Measurements from ENCODE around the gene EIF1. TPM values are rescaled to one million over a fixed set of nuclear protein-coding genes. Genes with fewer than 3 reads are reported as not detected.

The EIF1 gene
- polyA plus RNA-seq, 6 donors from 2014 or later = 1,122 to 1,685 (median 1,504) TPM

DNA sequence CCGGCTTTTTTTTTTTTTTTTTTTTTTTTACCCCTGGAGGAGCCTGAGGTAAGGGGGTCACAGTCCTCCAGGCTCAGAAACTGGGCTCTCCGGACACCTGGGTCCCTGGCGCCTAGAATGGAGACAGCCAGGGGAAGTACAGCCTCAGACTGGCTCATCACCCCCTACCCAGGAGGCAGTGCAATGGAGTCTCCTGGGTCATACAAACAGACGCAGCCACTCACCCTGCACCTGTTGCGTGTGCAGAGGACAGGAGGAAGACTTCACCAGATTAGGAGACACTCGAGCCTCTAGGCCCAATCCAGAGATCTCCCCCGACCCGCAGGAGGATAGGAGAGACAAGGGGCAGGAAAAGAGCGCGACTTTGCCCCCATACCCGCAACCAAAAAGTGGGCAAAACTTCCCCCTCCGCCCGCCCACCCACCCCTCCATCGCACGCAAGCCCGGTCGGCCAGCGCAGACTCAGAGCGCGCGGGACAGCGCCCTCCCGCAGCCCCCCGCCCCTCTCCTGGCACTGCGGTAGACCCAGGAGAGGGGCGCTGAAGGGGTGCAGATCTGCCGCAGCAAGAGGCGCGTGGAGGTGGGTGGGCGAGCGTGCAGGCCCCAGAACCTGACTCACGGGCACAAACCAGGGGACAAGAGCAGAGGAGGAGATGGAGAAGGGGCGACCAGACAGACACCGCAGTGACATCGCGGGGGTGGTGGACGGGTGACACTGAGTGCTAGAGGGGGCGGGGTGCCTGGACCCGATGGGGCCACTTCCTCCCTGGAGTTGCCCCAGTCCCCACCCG is 44.9 kb downstream of the EIF1 start:
- ATAC-seq (ENCODE audit: low read depth in 2 of 2) = no peak
- peaks cover 14 to 23% (median 16%) of the 10 kb centered on the region in 3 donors for H3K4me1 Mint-ChIP-seq
- H3K36me3 Mint-ChIP-seq = no peaks in the 10 kb centered on the region

DNA sequence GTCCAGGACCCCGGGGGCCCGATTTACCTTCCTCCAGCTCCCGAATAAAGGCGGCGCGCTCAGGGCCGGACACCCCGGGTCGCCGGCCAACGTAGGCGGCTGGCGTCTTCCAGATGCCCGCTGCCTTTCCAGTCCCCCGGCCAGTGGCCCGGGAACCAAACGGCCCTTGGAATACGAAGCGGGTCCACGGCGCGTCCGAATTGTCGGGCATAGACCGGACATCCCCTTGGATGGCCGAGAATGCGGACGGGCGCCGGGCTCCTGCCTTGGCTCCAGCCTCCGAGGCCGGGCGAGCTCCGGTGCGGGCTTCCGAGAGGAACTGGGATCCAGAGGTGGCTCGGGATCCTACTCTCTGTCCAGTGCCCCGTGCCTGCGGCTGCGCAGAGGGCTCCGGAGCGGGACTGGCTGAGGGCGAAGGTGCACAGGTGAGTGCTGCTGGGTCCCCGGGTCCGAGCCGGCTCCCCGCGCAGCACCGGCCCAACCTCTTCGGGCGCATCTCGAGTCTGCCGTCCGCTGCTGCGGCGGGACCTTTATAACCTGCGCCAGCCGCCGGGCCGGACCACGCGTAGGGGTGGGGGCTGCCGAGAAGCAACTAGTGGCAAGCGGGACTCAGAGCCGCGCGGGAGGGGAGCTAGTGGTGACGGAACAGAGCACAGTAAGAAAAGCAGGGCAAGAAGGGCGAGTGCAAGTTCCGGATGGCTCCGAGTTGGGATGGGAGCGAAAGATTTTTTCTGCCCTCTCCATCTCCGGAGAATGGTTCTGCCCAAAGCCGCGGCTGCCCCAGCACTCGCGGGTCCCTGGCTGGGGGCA is 45.7 kb downstream of the EIF1 start, which contains the start of gene HAP1:
HAP1 (minus strand) TSS at position 505 of the 810 bp plus-strand sequence; CDS start at position 496, 9 bp downstream.
- Mint-ChIP-seq H3K27me3 (peaks cover 40 to 80% (median 70%) of the 10 kb centered on the region in 3 donors), H3K27ac (peak within 1 kb of the TSS in 2 of 6 donors; percentile 14 to 63), H3K36me3 (no peaks in the 10 kb centered on the region), H3K9me3 (no peaks in the 10 kb centered on the region), H3K4me3 (peak within 1 kb of the TSS; percentile 29 to 91 (median 65)), H3K4me1 (peaks cover 14 to 23% (median 16%) of the 10 kb centered on the region in 3 donors)
- ATAC-seq (ENCODE audit: low read depth in 2 of 2) (peak in 1 of 2 donors; percentile 19), DNase-seq (no peak)

More for the DNA sequence above, 44.9 kb downstream of the EIF1 start:
- no peak for DNase-seq
- H3K27ac Mint-ChIP-seq = peak overlapping the region in 1 of 6 donors; percentile 14
- peak overlapping the region in 6 of 8 donors; percentile 56 to 85 (median 65) for H3K4me3 Mint-ChIP-seq
- H3K27me3 Mint-ChIP-seq = peaks cover 42 to 81% (median 70%) of the 10 kb centered on the region in 3 donors
- no peaks in the 10 kb centered on the region for H3K9me3 Mint-ChIP-seq

DNA sequence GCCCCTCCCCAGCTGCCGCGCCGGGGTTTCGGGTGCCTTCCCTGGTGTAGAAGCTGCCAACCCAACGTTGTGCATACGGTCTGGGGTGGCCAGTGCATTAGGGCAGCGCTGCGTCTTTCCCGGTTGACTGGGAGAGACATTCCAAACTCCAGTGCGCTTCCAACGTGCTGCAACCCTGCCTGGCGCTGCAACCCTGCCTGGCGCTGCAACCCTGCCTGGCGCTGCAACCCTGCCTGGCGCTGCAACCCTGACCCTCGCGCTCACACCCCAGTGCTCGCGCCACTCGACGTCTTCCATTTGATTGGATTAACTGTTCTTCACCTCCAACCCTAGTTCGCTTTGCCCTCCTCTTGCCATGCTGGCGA is 46.2 kb downstream of the EIF1 start:
- Mint-ChIP-seq H3K27ac (peak overlapping the region in 1 of 6 donors; percentile 63), H3K27me3 (peaks cover 40 to 80% (median 68%) of the 10 kb centered on the region in 3 donors)

DNA sequence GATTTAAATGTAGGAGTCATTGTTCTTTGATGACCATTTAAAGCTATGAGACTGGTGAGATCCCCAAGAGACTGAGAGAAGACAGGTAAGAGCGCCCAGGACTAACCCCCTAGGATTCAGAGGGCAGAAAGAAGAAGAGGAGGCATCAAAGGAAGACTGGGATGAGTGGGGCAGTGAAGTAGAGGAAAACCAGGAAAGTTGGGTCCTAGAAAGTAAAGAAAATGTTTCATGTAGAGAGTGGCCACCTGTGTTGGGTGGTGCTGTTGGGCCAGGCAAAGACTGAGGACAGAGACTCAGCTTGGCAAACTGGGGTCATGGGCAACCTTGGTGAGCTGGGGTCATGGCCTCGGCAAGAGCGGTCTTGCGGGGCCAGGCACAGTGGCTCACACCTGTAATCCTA is 47.1 kb downstream of the EIF1 start:
- H3K27ac Mint-ChIP-seq = peak overlapping the region in 2 of 6 donors; percentile 5 to 18
- H3K9me3 Mint-ChIP-seq = no peaks in the 10 kb centered on the region
- H3K4me1 Mint-ChIP-seq = peaks cover 14 to 23% (median 16%) of the 10 kb centered on the region in 3 donors
- no peaks in the 10 kb centered on the region for H3K36me3 Mint-ChIP-seq
- H3K27me3 Mint-ChIP-seq = peaks cover 37 to 72% (median 63%) of the 10 kb centered on the region in 3 donors
- ATAC-seq (ENCODE audit: low read depth in 2 of 2) = no peak
- DNase-seq = no peak
- peak overlapping the region in 4 of 8 donors; percentile 3 to 42 (median 27) for H3K4me3 Mint-ChIP-seq

More for the DNA sequence above, 46.2 kb downstream of the EIF1 start:
- Mint-ChIP-seq H3K4me1 (peaks cover 14 to 23% (median 16%) of the 10 kb centered on the region in 3 donors), H3K36me3 (no peaks in the 10 kb centered on the region), H3K4me3 (peak overlapping the region in 6 of 8 donors; percentile 48 to 91 (median 64)), H3K9me3 (no peaks in the 10 kb centered on the region)
- ATAC-seq (ENCODE audit: low read depth in 2 of 2) = peak in 1 of 2 donors; percentile 11
- DNase-seq = no peak

DNA sequence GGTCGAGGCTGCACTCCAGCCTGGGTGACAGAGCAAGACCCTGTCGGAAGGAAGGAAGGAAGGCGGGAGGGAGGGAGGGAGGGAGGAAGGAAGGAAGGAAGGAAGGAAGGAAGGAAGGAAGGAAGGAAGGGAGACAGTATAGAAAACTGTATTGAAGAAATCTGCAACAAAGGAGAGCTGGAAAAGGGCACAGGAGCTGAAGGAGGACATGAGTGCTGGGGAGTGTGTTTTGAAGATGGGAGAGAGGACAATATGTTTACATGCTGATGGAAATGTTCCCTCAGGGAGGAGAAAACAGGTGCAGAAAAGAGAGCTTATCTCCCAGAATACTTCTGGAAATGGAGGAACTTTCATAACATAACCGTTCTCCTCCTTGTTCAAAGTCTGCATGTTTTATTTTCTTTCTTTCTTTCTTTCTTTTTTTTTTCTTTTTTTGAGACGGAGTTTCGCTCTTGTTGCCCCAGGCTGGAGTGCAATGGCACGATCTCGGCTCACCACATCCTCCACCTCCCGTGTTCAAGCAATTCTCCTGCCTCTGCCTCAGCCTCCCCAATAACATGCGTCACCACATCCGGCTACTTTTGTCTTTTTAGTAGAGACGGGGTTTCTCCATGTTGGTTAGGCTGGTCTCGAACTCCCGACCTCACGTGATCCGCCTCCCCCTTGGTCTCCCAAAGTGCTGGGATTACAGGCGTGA is 48.4 kb downstream of the EIF1 start:
- H3K36me3 Mint-ChIP-seq = no peaks in the 10 kb centered on the region
- no peaks in the 10 kb centered on the region for H3K9me3 Mint-ChIP-seq
- H3K27me3 Mint-ChIP-seq = peaks cover 34 to 59% (median 54%) of the 10 kb centered on the region in 3 donors
- H3K4me3 Mint-ChIP-seq = peak overlapping the region in 1 of 8 donors; percentile 11
- peaks cover 14 to 21% (median 16%) of the 10 kb centered on the region in 3 donors for H3K4me1 Mint-ChIP-seq
- DNase-seq (no peak), ATAC-seq (ENCODE audit: low read depth in 2 of 2) (no peak)
- H3K27ac Mint-ChIP-seq = no peak overlapping the region

DNA sequence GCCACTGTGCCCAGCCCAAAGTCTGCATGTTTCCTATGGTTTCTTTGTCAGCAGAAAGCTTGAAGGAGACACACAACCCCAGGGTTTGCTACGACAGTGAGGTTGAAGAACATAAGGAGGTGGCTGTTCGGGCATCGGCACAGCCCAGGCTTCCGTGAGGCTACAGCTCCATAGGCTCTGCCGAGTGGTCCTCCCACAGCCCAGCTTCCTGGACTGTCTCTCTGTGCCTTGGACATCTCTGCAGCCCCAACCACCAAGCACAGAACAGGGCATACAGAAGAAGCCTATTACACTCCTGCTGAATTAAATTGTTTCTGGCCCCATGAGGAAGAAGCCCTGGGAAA is 49.0 kb downstream of the EIF1 start:
- H3K36me3 Mint-ChIP-seq = no peaks in the 10 kb centered on the region
- no peak overlapping the region for H3K4me3 Mint-ChIP-seq
- no peaks in the 10 kb centered on the region for H3K9me3 Mint-ChIP-seq
- no peak overlapping the region for H3K27ac Mint-ChIP-seq
- ATAC-seq (ENCODE audit: low read depth in 2 of 2) (peak in 1 of 2 donors; percentile 15), DNase-seq (no peak)
- H3K4me1 Mint-ChIP-seq = peaks cover 14 to 18% (median 16%) of the 10 kb centered on the region in 3 donors
- peaks cover 29 to 53% (median 49%) of the 10 kb centered on the region in 3 donors for H3K27me3 Mint-ChIP-seq

DNA sequence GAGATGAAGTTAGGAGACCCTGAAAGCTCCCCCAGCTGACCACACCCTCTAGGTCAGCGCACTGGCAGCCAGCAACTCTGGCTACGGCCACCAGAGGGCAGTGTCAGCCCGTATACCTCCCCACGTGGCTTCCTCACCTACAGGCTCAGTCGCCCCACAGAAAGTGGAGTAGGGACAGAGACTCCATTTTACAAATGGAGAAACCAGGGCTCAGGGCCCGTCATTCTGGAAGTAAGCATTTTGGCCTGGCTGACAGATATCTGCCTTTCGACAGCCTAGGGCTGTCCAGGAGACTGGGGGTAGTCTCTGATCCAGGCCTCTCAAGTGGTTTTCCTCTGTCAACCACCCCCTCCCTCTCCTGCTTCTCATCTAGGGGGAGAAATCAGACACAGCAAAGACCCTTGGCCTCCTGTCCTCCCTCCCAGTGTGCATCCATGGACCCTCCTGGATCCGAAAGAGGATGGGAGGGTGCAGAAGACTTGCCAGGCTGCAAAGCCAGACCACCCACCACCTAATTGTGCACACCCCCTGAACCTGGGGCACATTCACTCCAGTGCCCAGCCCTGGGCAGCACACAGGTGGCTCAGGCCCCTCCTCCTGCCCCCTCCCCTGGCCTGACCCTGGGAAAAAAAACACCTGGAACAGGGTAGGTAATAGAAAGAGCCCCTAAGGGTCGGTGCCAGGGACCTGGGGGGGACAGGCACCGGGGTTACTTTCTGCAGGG is 49.6 kb downstream of the EIF1 start:
- ATAC-seq (ENCODE audit: low read depth in 2 of 2) (peak; percentile 90), DNase-seq (peak; percentile 73)
- Mint-ChIP-seq H3K36me3 (no peaks in the 10 kb centered on the region), H3K27ac (no peak overlapping the region), H3K27me3 (peaks cover 27 to 49% (median 44%) of the 10 kb centered on the region in 3 donors), H3K4me1 (peaks cover 14 to 18% (median 16%) of the 10 kb centered on the region in 3 donors), H3K4me3 (no peak overlapping the region), H3K9me3 (no peaks in the 10 kb centered on the region)

DNA sequence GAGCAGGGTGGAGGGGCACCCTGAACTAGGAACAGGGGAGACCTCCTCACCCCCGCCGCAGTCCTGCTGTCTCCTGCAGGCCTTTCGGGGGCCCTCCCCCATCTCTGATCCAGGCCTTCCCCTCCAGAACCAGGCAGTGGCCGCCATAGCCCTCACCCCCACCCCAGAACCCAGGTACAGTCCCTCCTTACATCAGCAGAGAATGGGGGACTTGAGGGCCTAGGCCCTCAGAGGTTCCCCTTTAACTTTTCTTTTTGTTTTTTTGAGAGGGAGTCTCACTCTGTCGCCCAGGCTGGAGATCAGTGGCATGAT is 50.1 kb downstream of the EIF1 start:
- H3K4me1 Mint-ChIP-seq = peaks cover 9 to 14% (median 13%) of the 10 kb centered on the region in 3 donors
- H3K36me3 Mint-ChIP-seq = no peaks in the 10 kb centered on the region
- no peaks in the 10 kb centered on the region for H3K9me3 Mint-ChIP-seq
- DNase-seq (no peak), ATAC-seq (ENCODE audit: low read depth in 2 of 2) (no peak)
- no peak overlapping the region for H3K27ac Mint-ChIP-seq
- H3K27me3 Mint-ChIP-seq = peaks cover 24 to 44% (median 39%) of the 10 kb centered on the region in 3 donors
- H3K4me3 Mint-ChIP-seq = no peak overlapping the region

DNA sequence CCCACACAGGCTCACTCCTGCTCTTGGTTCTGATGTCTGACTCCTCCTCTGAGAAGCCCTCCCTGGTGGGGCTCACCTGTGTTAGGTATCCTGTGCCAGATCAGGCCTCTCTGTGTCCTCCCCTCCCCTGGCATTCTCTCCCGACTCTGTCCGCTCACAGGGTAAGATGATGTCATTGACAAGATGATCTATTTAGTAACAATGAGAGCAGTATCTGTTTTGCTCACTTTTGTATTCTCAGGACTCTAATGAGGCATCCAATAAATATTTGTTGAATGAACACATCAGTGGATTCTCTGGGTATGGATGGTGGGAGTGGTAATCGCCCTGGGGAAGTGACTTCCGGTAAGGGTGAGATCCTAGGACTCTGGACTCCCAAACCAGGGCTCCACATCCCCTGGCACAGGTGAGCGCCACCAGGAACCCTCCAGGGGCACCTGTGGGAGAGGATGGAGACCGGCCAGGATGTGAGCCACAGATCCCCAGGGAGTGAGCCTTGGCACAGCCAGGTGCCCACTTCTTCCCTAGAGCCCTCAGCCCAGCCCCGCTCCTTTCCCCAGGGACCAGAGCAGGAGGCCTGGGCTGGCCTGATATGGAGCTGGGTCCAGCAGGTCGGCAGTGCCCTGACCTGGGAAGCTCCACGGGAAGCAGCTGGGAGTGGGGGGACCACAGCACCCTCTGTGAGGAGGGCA is 51.1 kb downstream of the EIF1 start:
- no peak for ATAC-seq (ENCODE audit: low read depth in 2 of 2)
- peaks cover 24 to 33% (median 31%) of the 10 kb centered on the region in 3 donors for H3K27me3 Mint-ChIP-seq

DNA sequence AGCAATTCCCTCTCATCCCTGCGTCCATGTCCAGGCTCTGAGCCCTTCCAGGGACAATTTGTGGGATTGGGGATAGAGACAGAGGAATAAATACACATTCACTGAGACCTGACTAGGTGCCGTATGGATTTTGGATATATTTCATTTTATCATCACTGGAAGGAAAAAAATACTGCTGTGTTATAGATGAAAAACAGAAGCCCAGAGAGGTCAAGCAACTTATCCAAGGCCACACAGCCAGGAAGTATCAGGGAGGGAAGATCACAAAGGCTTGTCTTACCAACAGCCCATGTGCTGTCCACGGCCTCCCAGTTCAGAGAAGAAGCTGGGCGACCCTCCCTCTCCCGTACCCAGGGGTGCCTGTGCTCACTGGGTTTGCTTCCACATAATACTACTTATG is 51.8 kb downstream of the EIF1 start:
- no peak overlapping the region for H3K27ac Mint-ChIP-seq
- no peaks in the 10 kb centered on the region for H3K36me3 Mint-ChIP-seq
- H3K27me3 Mint-ChIP-seq = peaks cover 17 to 26% (median 24%) of the 10 kb centered on the region in 3 donors
- DNase-seq (no peak), ATAC-seq (ENCODE audit: low read depth in 2 of 2) (no peak)
- peak overlapping the region in 1 of 8 donors; percentile 38 for H3K4me3 Mint-ChIP-seq
- H3K4me1 Mint-ChIP-seq = peaks cover 0 to 10% (median 8%) of the 10 kb centered on the region in 3 donors
- no peaks in the 10 kb centered on the region for H3K9me3 Mint-ChIP-seq

More for the DNA sequence above, 51.1 kb downstream of the EIF1 start:
- Mint-ChIP-seq H3K27ac (peak overlapping the region in 1 of 6 donors; percentile 47), H3K36me3 (no peaks in the 10 kb centered on the region), H3K4me1 (peaks cover 4 to 14% (median 8%) of the 10 kb centered on the region in 3 donors), H3K4me3 (no peak overlapping the region), H3K9me3 (no peaks in the 10 kb centered on the region)
- DNase-seq = no peak

DNA sequence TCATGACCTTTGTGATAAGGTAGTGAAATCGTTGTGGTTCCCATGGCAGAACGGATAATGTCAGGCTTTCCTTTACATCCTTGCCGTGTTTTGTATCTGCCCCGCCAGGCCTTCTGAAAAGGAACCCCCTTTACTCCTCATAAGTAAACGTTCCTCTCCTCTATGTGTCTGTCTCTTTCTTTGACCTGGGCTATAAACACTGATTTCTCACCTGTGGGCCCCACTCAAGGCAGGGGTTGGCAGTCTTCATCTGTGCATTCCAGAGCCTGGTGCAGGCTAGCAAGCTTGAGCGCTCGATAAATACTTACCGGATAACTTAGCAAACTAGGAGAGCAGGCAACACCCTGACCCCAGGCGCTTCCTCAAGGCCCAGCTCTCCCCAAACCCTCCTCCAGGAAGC is 53.0 kb downstream of the EIF1 start:
- ATAC-seq (ENCODE audit: low read depth in 2 of 2) = no peak
- Mint-ChIP-seq H3K27me3 (peaks cover 12 to 20% (median 12%) of the 10 kb centered on the region in 3 donors), H3K9me3 (no peaks in the 10 kb centered on the region), H3K4me1 (peaks cover 0 to 8% (median 4%) of the 10 kb centered on the region in 3 donors), H3K27ac (no peak overlapping the region), H3K36me3 (no peaks in the 10 kb centered on the region), H3K4me3 (no peak overlapping the region)
- DNase-seq = no peak

Measured in naive B cell (primary cell).